K562 (cell line): ENCODE measurements around the gene SLC6A13. TPM values are rescaled to one million over a fixed set of nuclear protein-coding genes. Genes with fewer than 3 reads are reported as not detected.

Source experiments
- ATAC-seq: fragments of 200-7000 bp; cut with Tn5 transposase; 3 replicates; pipeline ENCODE4 v1.9.1; 2020; ENCODE audit warnings: moderate library complexity
- BruUV-seq: library from RNA; stranded (reverse); fragments of 400-500 nt; replicated peaks from 2 replicates; lab custom pipeline; 2021; lab: Mats Ljungman, UMichigan
- CTCF ChIA-PET: fragments of 300-600 bp; formaldehyde crosslinking; extraction: SDS; loops from one replicate; lab custom pipeline; 2021; ENCODE audit warnings: low intra/inter-chr PET ratio; lab: Yijun Ruan, JAX
- POLR2A ChIA-PET: fragments of 300-600, 350-650 bp; sonication (Branson Sonifier 250); formaldehyde crosslinking; extraction: SDS; loops from one replicate; lab custom pipeline; 2021; ENCODE audit warnings: antibody characterized with exemption, inconsistent platforms; lab: Yijun Ruan, JAX
- DNase-seq, 4 experiments: peaks; one replicate each; pipeline versions ENCODE4 v3.0.0 to v3.0.0-alpha.2; 2011 to 2018; ENCODE audit warnings: low spot score in 3 of 4, mixed read lengths in 3 of 4; ENCODE audit errors: extremely low read depth in 1 of 4
- FAIRE-seq: peaks from 2 replicates; lab custom pipeline; 2011; peaks lifted over from hg19 to GRCh38; lab: Jason Lieb, UNC
- H2AFZ ChIP-seq: 2 replicates; pipeline ENCODE4 v1.6.0; 2011; ENCODE audit warnings: low read depth, low read length, control low read depth, inconsistent platforms
- H3K27ac ChIP-seq: fragments of 200-600 bp; 3 replicates; pipeline ENCODE4 v1.8.0; 2011; ENCODE audit warnings: low read depth, mild to moderate bottlenecking, control low read depth, inconsistent platforms, low read length, moderate library complexity, mixed read lengths; ENCODE audit errors: extremely low read depth
- H3K27me3 ChIP-seq, 2 experiments: fragments of 300-600 bp in 1 of 2; 2 replicates in 1 of 2; 3 replicates in 1 of 2; pipeline versions ENCODE4 v1.6.0 to v1.8.0; 2011; ENCODE audit warnings: inconsistent platforms in 2 of 2, low read length in 2 of 2, mild to moderate bottlenecking in 1 of 2, mixed read lengths in 1 of 2, moderate library complexity in 1 of 2; ENCODE audit not compliant: control insufficient read depth in 2 of 2, insufficient read depth in 2 of 2
- H3K36me3 ChIP-seq: fragments of 300-600 bp; 3 replicates; pipeline ENCODE4 v1.8.0; 2011; ENCODE audit warnings: mild to moderate bottlenecking, low read length, inconsistent platforms; ENCODE audit not compliant: control insufficient read depth, insufficient read depth
- H3K4me1 ChIP-seq, 2 experiments: fragments of 200-600 bp in 1 of 2; replicated peaks in 1 of 2; 2 replicates in 1 of 2; 3 replicates in 1 of 2; pipeline versions ENCODE4 v1.5.1 to v1.8.0; 2011; ENCODE audit warnings: inconsistent platforms in 2 of 2, low read length in 2 of 2, mild to moderate bottlenecking in 1 of 2, mixed read lengths in 1 of 2, moderate library complexity in 1 of 2; ENCODE audit not compliant: control insufficient read depth in 2 of 2, insufficient read depth in 2 of 2
- H3K4me2 ChIP-seq: 2 replicates; pipeline ENCODE4 v1.6.1; 2011; ENCODE audit warnings: low read length, control low read depth, inconsistent platforms, mixed read lengths; ENCODE audit not compliant: insufficient read depth
- H3K4me3 ChIP-seq: fragments of 200-600 bp; sonication (generic), shearing (Covaris generic); 2 replicates; pipeline ENCODE4 v1.5.1; 2016; ENCODE audit warnings: control low read depth, inconsistent platforms
- H3K79me2 ChIP-seq: fragments of 200-600 bp; 3 replicates; pipeline ENCODE4 v1.8.0; 2011; ENCODE audit warnings: low read length, inconsistent platforms; ENCODE audit not compliant: control insufficient read depth, insufficient read depth
- H3K9ac ChIP-seq, 2 experiments: 2 replicates each; pipeline versions ENCODE4 v1.6.0 to v1.6.1; 2011; ENCODE audit warnings: low read depth in 2 of 2, low read length in 2 of 2, control low read depth in 1 of 2, inconsistent platforms in 1 of 2, mild to moderate bottlenecking in 1 of 2, mixed read lengths in 1 of 2; ENCODE audit not compliant: insufficient read depth in 1 of 2
- H3K9me1 ChIP-seq: one replicate; pipeline ENCODE4 v1.6.0; 2011; ENCODE audit warnings: inconsistent platforms, mild to moderate bottlenecking, low read length, moderate library complexity; ENCODE audit not compliant: control insufficient read depth, insufficient read depth
- H3K9me3 ChIP-seq: replicated peaks from 2 replicates; pipeline ENCODE4 v1.5.1; 2011; ENCODE audit warnings: low read depth, low read length, inconsistent platforms; ENCODE audit not compliant: control insufficient read depth, insufficient read depth
- H4K20me1 ChIP-seq: replicated peaks from 2 replicates; pipeline ENCODE4 v1.6.1; 2011; ENCODE audit warnings: low read length, inconsistent platforms, mixed read lengths; ENCODE audit not compliant: control insufficient read depth, insufficient read depth
- CTCF ChIP-seq, 3 experiments: IDR thresholded peaks in 2 of 3; conservative IDR thresholded peaks in 1 of 3; 2 replicates each; pipeline ENCODE4 v1.5.1; 2011 to 2012; ENCODE audit warnings: low read length in 3 of 3, mild to moderate bottlenecking in 3 of 3, control low read depth in 2 of 3, improper control_type of control experiment in 1 of 3, inconsistent platforms in 1 of 3, low read depth in 1 of 3, mixed read lengths in 1 of 3, moderate library complexity in 1 of 3; ENCODE audit not compliant: insufficient read depth in 2 of 3
- MAZ ChIP-seq, 2 experiments: fragments of 450-650 bp in 1 of 2; sonication (generic) in 1 of 2; formaldehyde crosslinking; IDR thresholded peaks in 1 of 2; conservative IDR thresholded peaks in 1 of 2; 2 replicates each; pipeline versions ENCODE4 v1.4.0 to v1.5.0; 2020; ENCODE audit warnings: mild to moderate bottlenecking in 1 of 2, missing genetic modification reagents in 1 of 2
- MEIS2 ChIP-seq: fragments of 450-650 bp; IDR thresholded peaks from 2 replicates; pipeline ENCODE4 v1.6.1; 2014; ENCODE audit warnings: mild to moderate bottlenecking; ENCODE audit not compliant: partially characterized antibody
- RAD21 ChIP-seq, 2 experiments: fragments of 250-450 bp in 1 of 2; fragments of 450-650 bp in 1 of 2; sonication (Bioruptor Pico) in 1 of 2; formaldehyde crosslinking in 1 of 2; IDR thresholded peaks in 1 of 2; conservative IDR thresholded peaks in 1 of 2; 2 replicates each; pipeline versions ENCODE4 v1.4.0 to v1.8.0; 2020 to 2022; ENCODE audit warnings: mild to moderate bottlenecking in 2 of 2, moderate library complexity in 1 of 2
- ZBTB1 ChIP-seq: sonication (generic); formaldehyde crosslinking; IDR thresholded peaks from 2 replicates; pipeline ENCODE4 v1.8.1; 2023; ENCODE audit warnings: missing genetic modification reagents, low read depth, mild to moderate bottlenecking, borderline replicate concordance
- ZNF324 ChIP-seq: fragments of 250-450 bp; sonication (Bioruptor Pico); IDR thresholded peaks from 2 replicates; pipeline ENCODE4 v1.4.0; 2020; ENCODE audit warnings: mild to moderate bottlenecking
- ZNF639 ChIP-seq, 2 experiments: fragments of 200-800 bp in 1 of 2; sonication (Bioruptor generic) in 1 of 2; sonication (generic) in 1 of 2; formaldehyde crosslinking in 1 of 2; IDR thresholded peaks in 1 of 2; conservative IDR thresholded peaks in 1 of 2; 2 replicates each; pipeline versions ENCODE4 v1.5.0 to v1.6.1; 2016 to 2020; ENCODE audit warnings: missing compliant biosample characterization in 1 of 2, missing genetic modification characterization in 1 of 2, missing genetic modification reagents in 1 of 2
- ZNF655 ChIP-seq: fragments of 250-450 bp; sonication (Bioruptor Pico); IDR thresholded peaks from 2 replicates; pipeline ENCODE4 v1.5.0; 2021
- whole genome bisulfite sequencing: fragments of 100-300 bp; shearing (Covaris generic); methylation state at CpG from one replicate; pipeline ENCODE4 v1.1.6; 2016; ENCODE audit warnings: low coverage, mixed read lengths; ENCODE audit not compliant: insufficient coverage; ENCODE audit errors: missing lambda C conversion rate; 5-methylcytosine and 5-hydroxymethylcytosine counted together
- in situ Hi-C: fragments of 300-500 bp; cut with MboI; formaldehyde crosslinking; loops from 4 replicates; pipeline ENCODE4 v1.15.0; 2018; ENCODE audit warnings: inconsistent platforms, mixed read lengths
- intact Hi-C: fragments of 100-400 bp; cut with micrococcal nuclease; formaldehyde crosslinking; loops from 2 replicates; pipeline ENCODE4 v1.14.2; 2022
- polyA plus RNA-seq, 8 experiments: library from polyadenylated mRNA; depleted of rRNA in 4 of 8; stranded (reverse) in 5 of 8; unstranded in 3 of 8; fragments of >200 nt; fragmentation: Nextera tagmentation in 2 of 8; fragmentation: Illumina TruSeq in 1 of 8; extraction: Ambion mirVana in 2 of 8; extraction: Trizol in 1 of 8; gene quantifications; 2 replicates each; pipeline versions ENCODE4 v1.2.1 to v1.2.3, GENCODE V29; 2011 to 2014; ENCODE audit warnings: inconsistent platforms in 1 of 8, missing spikeins in 1 of 8
- total RNA-seq, 7 experiments: library from RNA; depleted of rRNA in 6 of 7; stranded (reverse); fragments of >200 nt in 6 of 7; fragmentation: Illumina TruSeq in 2 of 7; extraction: Trizol in 2 of 7; gene quantifications; 2 replicates each; pipeline versions ENCODE4 v1.2.1 to v1.2.3, GENCODE V29; 2011 to 2021; ENCODE audit warnings: low replicate concordance in 1 of 7

The SLC6A13 gene
- total and polyA plus RNA-seq, 9 of the 15 experiments (the other 6 are each of a cell fraction or from before 2014, with no cell fraction given) = 0.06 to 0.33 (median 0.22) TPM; not detected in 4

DNA sequence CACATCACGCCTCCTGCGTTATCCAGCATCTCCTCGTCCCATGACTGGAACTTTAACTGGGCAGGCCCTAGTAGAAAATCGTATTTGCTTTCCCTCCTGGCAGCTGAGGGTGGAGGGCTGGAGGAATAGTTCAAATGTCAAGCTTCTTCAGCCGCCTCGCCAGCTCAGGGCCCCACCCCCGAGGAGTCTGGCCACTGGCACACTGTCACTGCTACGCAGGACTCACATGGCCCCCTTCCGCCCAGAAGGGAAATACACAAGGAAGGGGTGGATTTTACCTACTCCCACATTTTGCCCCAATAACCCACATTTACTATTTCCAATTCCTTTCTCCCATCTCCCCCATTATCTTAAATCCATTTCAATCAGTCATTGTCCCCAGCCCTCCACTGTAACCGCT lies 8.6 kb downstream of the SLC6A13 start:
- Histone ChIP-seq H3K4me3 (no peak overlapping the region), H4K20me1 (no peaks in the 10 kb centered on the region), H3K9me1 (no peaks in the 10 kb centered on the region), H3K9ac (no peak overlapping the region), H2AFZ (no peak overlapping the region), H3K4me2 (no peak overlapping the region), H3K9me3 (no peaks in the 10 kb centered on the region), H3K4me1 (no peaks in the 10 kb centered on the region; a peak in 3 of 5 replicates), H3K79me2 (no peaks in the 10 kb centered on the region), H3K27ac (no peak overlapping the region), H3K36me3 (no peaks in the 10 kb centered on the region), H3K27me3 (0 out of 5 replicates have a peak, but pooled peaks cover 0 to 10% of the 10 kb centered on the region in 2 experiments)
- TF ChIP-seq CTCF (IDR thresholded peaks at IDR 0.05 in 2 of 3, conservative IDR thresholded peaks at IDR 0.05 in 1 of 3; ENCODE audit: insufficient read depth in 2 of 3, low read depth in 1 of 3, low read length in 3 of 3) = peak in 1 of 3 experiments; percentile 34; a peak in 2 of 6 replicates
- 0 out of 4 replicates have a peak, but pooled peaks of 1 of the 2 experiments have one; percentile 13 for TF ChIP-seq MAZ (CRISPR knock-in tag; conservative IDR thresholded peaks at IDR 0.05 in 1 of 2, IDR thresholded peaks at IDR 0.05 in 1 of 2)
- no peak for TF ChIP-seq ZNF639 (CRISPR knock-in tag; conservative IDR thresholded peaks at IDR 0.05 in 1 of 2, IDR thresholded peaks at IDR 0.05 in 1 of 2)
- TF ChIP-seq ZNF655 = no peak
- peak in 1 of 2 experiments; percentile 5; a peak in 1 of 4 replicates for TF ChIP-seq RAD21 (CRISPR knock-in tag; conservative IDR thresholded peaks at IDR 0.05 in 1 of 2, IDR thresholded peaks at IDR 0.05 in 1 of 2)
- TF ChIP-seq ZNF324 = no peak
- TF ChIP-seq MEIS2 = no peak
- TF ChIP-seq ZBTB1 (CRISPR knock-in tag) = no peak
- ChIA-PET POLR2A (no interaction called here), CTCF (no interaction called here)
- no TSS peak for BruUV-seq
- DNase-seq (peak in 1 of 4 experiments; percentile 25), ATAC-seq (peak; percentile 69), FAIRE-seq (no peak)
- WGBS = 27% methylated on average over 9 of the region's 10 CpGs
- intact Hi-C loops (no loop called here), in situ Hi-C loops (no loop called here)
